ENCODE data around the gene PSTPIP2.
A peak's percentile ranks its signal among the peaks of the same experiment; 100 is the strongest.

PSTPIP2 gene

GRCh38 chr18:46070815-46071652, 1.0 kb downstream of the PSTPIP2 start:
- peak; percentile 100 for TF ChIP-seq SPI1 (IDR thresholded peaks at IDR 0.05; ENCODE audit: borderline replicate concordance, low read depth)
- no peak for TF ChIP-seq GABPA (IDR thresholded peaks at IDR 0.05; ENCODE audit: low read depth)
- TF ChIP-seq POLR2AphosphoS5 (IDR thresholded peaks at IDR 0.05; ENCODE audit: low read depth): peak; percentile 24
- no peak for TF ChIP-seq CTCF (IDR thresholded peaks at IDR 0.05; ENCODE audit: insufficient read depth, low read length)
- TF ChIP-seq REST (IDR thresholded peaks at IDR 0.05; ENCODE audit: insufficient replicate concordance, low read depth): peak; percentile 34
- no peaks in the 10 kb centered on the region for H3K27me3 ChIP-seq (ENCODE audit: insufficient read depth, poor library complexity, severe bottlenecking)
- DNase-seq (ENCODE audit: low read depth in 1 of 2, low spot score in 1 of 2): peak in 1 of 2 experiments; percentile 85
- peak overlapping the region; percentile 85 for H3K27ac ChIP-seq (replicated peaks)
- peak overlapping the region; percentile 85 for H3K4me3 ChIP-seq (replicated peaks; ENCODE audit: insufficient read depth, low read length)

GRCh38 chr18:46070232-46070631, 1.8 kb downstream of the PSTPIP2 start:
- DNase-seq (ENCODE audit: low read depth in 1 of 2, low spot score in 1 of 2): no peak
- Histone ChIP-seq H3K27ac (replicated peaks) (peak overlapping the region; percentile 85), H3K27me3 (ENCODE audit: insufficient read depth, poor library complexity, severe bottlenecking) (no peaks in the 10 kb centered on the region), H3K4me3 (replicated peaks; ENCODE audit: insufficient read depth, low read length) (peak overlapping the region; percentile 85)
- TF ChIP-seq POLR2AphosphoS5 (IDR thresholded peaks at IDR 0.05; ENCODE audit: low read depth) (no peak), GABPA (IDR thresholded peaks at IDR 0.05; ENCODE audit: low read depth) (no peak), REST (IDR thresholded peaks at IDR 0.05; ENCODE audit: insufficient replicate concordance, low read depth) (no peak), CTCF (IDR thresholded peaks at IDR 0.05; ENCODE audit: insufficient read depth, low read length) (no peak), SPI1 (IDR thresholded peaks at IDR 0.05; ENCODE audit: borderline replicate concordance, low read depth) (no peak)

- TF ChIP-seq CTCF (IDR thresholded peaks at IDR 0.05; ENCODE audit: insufficient read depth, low read length) (no peak), REST (IDR thresholded peaks at IDR 0.05; ENCODE audit: insufficient replicate concordance, low read depth) (no peak), GABPA (IDR thresholded peaks at IDR 0.05; ENCODE audit: low read depth) (no peak), POLR2AphosphoS5 (IDR thresholded peaks at IDR 0.05; ENCODE audit: low read depth) (no peak), SPI1 (IDR thresholded peaks at IDR 0.05; ENCODE audit: borderline replicate concordance, low read depth) (no peak)
- H3K27ac ChIP-seq (replicated peaks): peak overlapping the region; percentile 85
Observed at GRCh38 chr18:46069524-46069923, 2.5 kb downstream of the PSTPIP2 start.

More at GRCh38 chr18:46069524-46069923, 2.5 kb downstream of the PSTPIP2 start:
- H3K27me3 ChIP-seq (ENCODE audit: insufficient read depth, poor library complexity, severe bottlenecking): no peaks in the 10 kb centered on the region
- H3K4me3 ChIP-seq (replicated peaks; ENCODE audit: insufficient read depth, low read length): peak overlapping the region; percentile 85; the same call in 1 of the 2 replicates
- DNase-seq (ENCODE audit: low read depth in 1 of 2, low spot score in 1 of 2): no peak

All from HL-60 (cell line).